SH-SY5Y (cell line): Measurements from ENCODE around the gene IGSF11.

Experiments used
- GATA2 ChIP-seq: IDR thresholded peaks from 2 replicates; pipeline ENCODE4 v1.6.1; 2011; ENCODE audit warnings: mild to moderate bottlenecking, low read depth, low read length
- GATA3 ChIP-seq: IDR thresholded peaks from 2 replicates; pipeline ENCODE4 v1.6.1; 2011; ENCODE audit warnings: low read depth, mild to moderate bottlenecking, low read length, moderate library complexity

- no peak for TF ChIP-seq GATA3
- no peak for TF ChIP-seq GATA2
Observed at GRCh38 chr3:118936811-118937210, 97.8 kb downstream of the IGSF11 start.
